GM12874 (cell line): ENCODE results near the gene RNF187.

Source experiments
- CTCF ChIP-seq: IDR thresholded peaks from 2 replicates; pipeline ENCODE4 v1.5.1; 2011; ENCODE audit warnings: low read depth, mild to moderate bottlenecking, control low read depth, low read length, moderate library complexity; ENCODE audit not compliant: insufficient read depth

Gene RNF187

DNA sequence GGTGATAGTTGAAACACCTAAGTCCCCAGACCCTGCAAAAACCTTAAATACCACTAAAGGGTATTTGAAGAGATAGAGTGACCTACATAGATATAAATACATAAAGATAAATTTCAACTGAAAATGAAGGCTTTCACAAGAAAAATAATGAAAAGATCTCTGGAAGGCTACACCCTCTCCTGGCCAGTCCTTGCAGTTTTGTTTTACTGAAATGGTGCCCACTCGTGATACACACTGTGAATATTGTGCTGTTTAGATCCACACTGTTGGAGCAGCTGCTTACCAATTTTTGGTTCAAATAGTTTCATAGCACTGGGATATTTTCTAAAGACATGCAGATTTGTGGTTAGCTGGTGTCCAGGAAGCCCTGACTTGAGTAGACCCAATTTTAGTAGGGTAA is 31.5 kb upstream of the RNF187 start:
- no peak for TF ChIP-seq CTCF

GRCh38 chr1:228456252-228457016 is 30.7 kb upstream of the RNF187 start:
- no peak for TF ChIP-seq CTCF

GRCh38 chr1:228457017-228457395 is 30.2 kb upstream of the RNF187 start:
- TF ChIP-seq CTCF = no peak

DNA sequence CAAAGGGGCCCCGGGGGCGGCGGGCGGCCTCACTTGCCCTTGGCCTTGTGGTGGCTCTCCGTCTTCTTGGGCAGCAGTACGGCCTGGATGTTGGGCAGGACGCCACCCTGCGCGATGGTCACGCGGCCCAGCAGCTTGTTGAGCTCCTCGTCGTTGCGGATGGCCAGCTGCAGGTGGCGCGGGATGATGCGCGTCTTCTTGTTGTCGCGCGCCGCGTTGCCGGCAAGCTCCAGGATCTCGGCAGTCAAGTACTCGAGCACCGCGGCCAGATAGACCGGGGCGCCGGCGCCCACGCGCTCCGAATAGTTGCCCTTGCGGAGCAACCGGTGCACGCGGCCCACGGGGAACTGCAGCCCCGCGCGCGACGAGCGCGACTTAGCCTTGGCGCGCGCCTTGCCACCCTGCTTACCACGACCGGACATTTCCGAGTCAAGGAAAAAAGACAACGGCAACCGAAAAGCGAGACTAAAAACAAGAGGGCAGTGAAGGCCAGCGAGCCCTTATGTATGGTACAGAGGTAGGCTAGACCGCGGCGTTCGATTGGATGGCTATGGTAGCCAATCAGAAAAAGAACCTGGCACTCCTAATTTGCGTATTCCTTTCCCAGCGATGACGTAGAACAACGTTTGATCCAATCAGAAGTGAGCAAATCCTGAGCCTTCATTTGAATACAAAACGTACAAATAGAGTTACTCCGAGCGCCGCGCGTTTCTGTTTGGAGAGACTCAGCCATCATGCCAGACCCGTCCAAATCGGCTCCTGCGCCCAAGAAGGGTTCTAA is 29.6 kb upstream of the RNF187 start:
- peak; percentile 42 for TF ChIP-seq CTCF

DNA sequence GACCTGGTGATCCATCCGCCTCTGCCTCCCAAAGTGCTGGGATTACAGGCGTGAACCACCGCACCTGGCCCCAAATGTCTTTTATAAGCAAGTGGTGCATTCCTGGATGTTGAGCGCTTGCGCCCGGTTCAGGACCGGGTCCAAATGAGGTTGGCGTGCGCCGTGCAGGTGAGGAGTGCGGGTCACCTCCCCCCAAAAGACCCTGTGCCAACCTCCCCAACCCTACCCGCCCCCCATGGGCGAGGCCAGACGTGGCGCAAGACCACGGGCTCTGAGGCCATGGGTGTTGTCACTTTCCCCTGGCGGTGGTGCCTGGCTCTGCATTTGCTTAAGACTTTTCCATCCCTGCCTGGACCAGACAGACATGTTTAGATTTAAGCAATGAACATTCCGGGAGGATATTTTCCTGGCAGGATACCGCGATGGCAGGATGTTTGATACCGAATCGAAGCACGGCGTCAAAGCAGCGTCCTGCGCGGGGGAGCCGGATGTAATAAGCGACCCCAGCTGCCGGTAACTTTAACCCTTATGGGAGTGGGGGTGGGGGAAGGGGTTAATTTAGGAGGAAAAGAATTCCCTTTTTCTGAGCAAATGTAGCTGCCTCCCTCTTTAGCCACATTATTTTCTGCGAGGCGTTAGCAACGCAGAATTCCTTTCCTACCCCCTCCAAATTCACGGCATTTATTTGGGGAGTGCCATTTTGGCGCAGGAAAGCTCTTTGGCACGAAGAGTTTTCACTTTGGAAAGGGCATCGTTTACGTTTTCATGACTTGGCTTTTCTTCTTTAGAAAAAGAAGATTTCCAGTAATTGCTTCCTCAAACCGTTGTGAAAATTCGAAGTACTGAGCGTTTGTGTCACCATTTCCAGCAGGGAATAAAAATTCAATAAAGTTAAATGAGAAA is 27.8 kb upstream of the RNF187 start:
- TF ChIP-seq CTCF = peak; percentile 88

GRCh38 chr1:228460821-228461220 is 26.4 kb upstream of the RNF187 start:
- no peak for TF ChIP-seq CTCF

DNA sequence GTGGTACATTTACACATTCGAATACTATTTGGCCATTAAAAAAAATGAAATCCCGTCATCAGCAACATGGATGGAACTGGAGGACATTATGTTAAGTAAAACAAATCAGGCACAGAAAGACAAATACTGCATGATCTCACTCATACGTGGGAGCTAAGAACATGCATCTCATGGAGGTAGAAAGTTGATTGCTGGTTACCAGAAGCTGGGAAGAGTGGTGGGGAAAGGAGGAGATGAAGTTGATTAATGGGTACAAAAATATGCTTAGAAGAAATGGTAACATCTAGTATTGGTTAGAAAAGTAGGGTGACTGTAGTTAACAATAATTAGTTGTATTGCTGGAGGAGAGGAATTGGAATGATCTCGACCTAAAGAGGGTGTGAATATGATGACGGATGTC is 24.6 kb upstream of the RNF187 start:
- no peak for TF ChIP-seq CTCF
